Transverse colon (tissue), 4 donors: ENCODE results near the gene CNNM3. TPM values are rescaled to one million over a fixed set of nuclear protein-coding genes. Genes with fewer than 3 reads are reported as not detected.

Source experiments
- DNase-seq: peaks from one replicate; pipeline ENCODE4 v3.0.0-alpha.2; 2019
- H3K27ac ChIP-seq, 4 donors: fragments of 200-600 bp; sonication (generic); 2 replicates each; pipeline ENCODE4 v1.5.1; 2016 to 2018; ENCODE audit warnings: inconsistent platforms in 4 of 4
- H3K27me3 ChIP-seq: fragments of 200-600 bp; sonication (generic); 2 replicates; pipeline ENCODE4 v1.5.1; 2017; ENCODE audit warnings: inconsistent platforms
- H3K36me3 ChIP-seq, 4 donors: fragments of 200-600 bp; sonication (generic); 2 replicates each; pipeline ENCODE4 v1.5.1; 2017 to 2019; ENCODE audit warnings: inconsistent platforms in 4 of 4
- H3K4me1 ChIP-seq, 4 donors: fragments of 200-600 bp; sonication (generic); 2 replicates each; pipeline ENCODE4 v1.5.1; 2017 to 2020; ENCODE audit warnings: inconsistent platforms in 4 of 4
- H3K4me3 ChIP-seq, 4 donors: fragments of 200-600 bp; sonication (generic); 1 replicate in 1 of 4; 2 replicates in 3 of 4; pipeline versions ENCODE4 v1.5.1 to v1.6.1; 2017 to 2019; ENCODE audit warnings: inconsistent platforms in 4 of 4
- H3K9me3 ChIP-seq, 2 donors: fragments of 200-600 bp; sonication (generic); 2 replicates each; pipeline ENCODE4 v1.5.1; 2017 to 2019; ENCODE audit warnings: inconsistent platforms in 2 of 2
- EP300 ChIP-seq: sonication (generic); formaldehyde crosslinking; IDR thresholded peaks from one replicate; pipeline ENCODE4 v1.6.1; 2017; ENCODE audit warnings: antibody characterized with exemption, low read depth
- POLR2A ChIP-seq: fragments of 450-650 bp; IDR thresholded peaks from one replicate; pipeline ENCODE4 v1.6.1; 2016; ENCODE audit warnings: antibody characterized with exemption, mild to moderate bottlenecking, moderate library complexity
- POLR2AphosphoS5 ChIP-seq, 3 donors: sonication (generic); formaldehyde crosslinking; IDR thresholded peaks; one replicate each; pipeline ENCODE4 v1.6.1; 2016; ENCODE audit warnings: antibody characterized with exemption in 3 of 3
- WGBS, 2 donors: methylation state at CpG; one replicate each; pipeline ENCODE4 v1.1.5; 2018; ENCODE audit warnings: low coverage in 1 of 2; 5-methylcytosine and 5-hydroxymethylcytosine counted together
- in situ Hi-C, 4 donors: fragments of 200-750 bp; cut with MboI; loops; one replicate each; pipeline versions ENCODE4 v1.15.0 to v1.15.1; 2017; ENCODE audit warnings: low sequenced_read_pairs in 3 of 4, low pct_ligation_motif_present in 1 of 4, low pct_unique_long_range_greater_than_20kb in 1 of 4
- intact Hi-C: fragments of 100-400 bp; cut with DNase I; formaldehyde crosslinking; loops from one replicate; pipeline ENCODE4 v1.15.1; 2023; ENCODE audit warnings: low total_unique reads
- total RNA-seq, 4 donors: library from RNA; depleted of rRNA; stranded (reverse); fragments of >200 nt; gene quantifications; one replicate each; pipeline ENCODE4 v1.1.0, GENCODE V29; 2016
- TF ChIP-seq, protein P1 (sequence below), 5 experiments: fragments of 200-600 bp in 3 of 5; fragments of 450-650 bp in 2 of 5; sonication (generic) in 3 of 5; IDR thresholded peaks; 1 replicate in 2 of 5; 2 replicates in 3 of 5; pipeline ENCODE4 v1.5.1; 2016 to 2017; ENCODE audit warnings: antibody characterized with exemption in 5 of 5, inconsistent platforms in 3 of 5, mild to moderate bottlenecking in 2 of 5, moderate library complexity in 1 of 5

CNNM3 gene
- total RNA-seq, 4 donors from 2014 or later, result 14.2 to 54.3 (median 22.3) TPM

- intact Hi-C loops, result no loop called here
- WGBS, 2 donors, result 83 to 93% methylated on average over 2 to 14 of the region's 14 CpGs
Observed at GRCh38 chr2:96843538-96844268, 27.6 kb downstream of the CNNM3 start, which contains the start of gene ANKRD23. ANKRD23 (minus strand) TSS chr2:96844021; CDS start chr2:96843992, 29 bp downstream.

GRCh38 chr2:96844405-96844808, 28.3 kb downstream of the CNNM3 start:
- Histone ChIP-seq H3K4me3 (no peak overlapping the region), H3K9me3 (no peaks in the 10 kb centered on the region), H3K36me3 (peaks cover 0 to 11% (median 5%) of the 10 kb centered on the region in 4 donors), H3K4me1 (peaks cover 0 to 5% (median 5%) of the 10 kb centered on the region in 4 donors), H3K27me3 (no peaks in the 10 kb centered on the region), H3K27ac (no peak overlapping the region)
- WGBS, 2 donors, result 91% methylated on average over 17 of the region's 17 CpGs; no CpG with 5 or more reads in 1 of the 2 donors
- intact Hi-C loops (no loop called here), in situ Hi-C loops (loop anchor here in 1 of 4 donors (25.0 kb wide), 1 partner anchor 243 kb away; the partner anchor contains the start of gene FAHD2B)
- no peak for DNase-seq
- TF ChIP-seq, protein P1, sequence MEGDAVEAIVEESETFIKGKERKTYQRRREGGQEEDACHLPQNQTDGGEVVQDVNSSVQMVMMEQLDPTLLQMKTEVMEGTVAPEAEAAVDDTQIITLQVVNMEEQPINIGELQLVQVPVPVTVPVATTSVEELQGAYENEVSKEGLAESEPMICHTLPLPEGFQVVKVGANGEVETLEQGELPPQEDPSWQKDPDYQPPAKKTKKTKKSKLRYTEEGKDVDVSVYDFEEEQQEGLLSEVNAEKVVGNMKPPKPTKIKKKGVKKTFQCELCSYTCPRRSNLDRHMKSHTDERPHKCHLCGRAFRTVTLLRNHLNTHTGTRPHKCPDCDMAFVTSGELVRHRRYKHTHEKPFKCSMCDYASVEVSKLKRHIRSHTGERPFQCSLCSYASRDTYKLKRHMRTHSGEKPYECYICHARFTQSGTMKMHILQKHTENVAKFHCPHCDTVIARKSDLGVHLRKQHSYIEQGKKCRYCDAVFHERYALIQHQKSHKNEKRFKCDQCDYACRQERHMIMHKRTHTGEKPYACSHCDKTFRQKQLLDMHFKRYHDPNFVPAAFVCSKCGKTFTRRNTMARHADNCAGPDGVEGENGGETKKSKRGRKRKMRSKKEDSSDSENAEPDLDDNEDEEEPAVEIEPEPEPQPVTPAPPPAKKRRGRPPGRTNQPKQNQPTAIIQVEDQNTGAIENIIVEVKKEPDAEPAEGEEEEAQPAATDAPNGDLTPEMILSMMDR (IDR thresholded peaks at IDR 0.05), result no peak
- TF ChIP-seq EP300, result no peak
- no peak for TF ChIP-seq POLR2AphosphoS5 (IDR thresholded peaks at IDR 0.05)
- TF ChIP-seq POLR2A, result no peak

More at GRCh38 chr2:96843538-96844268, 27.6 kb downstream of the CNNM3 start, which contains the start of gene ANKRD23:
- peaks cover 0 to 5% (median 2%) of the 10 kb centered on the region in 4 donors for H3K36me3 ChIP-seq
- TF ChIP-seq POLR2AphosphoS5 (IDR thresholded peaks at IDR 0.05) (no peak), EP300 (no peak), POLR2A (no peak)
- TF ChIP-seq, protein P1 (IDR thresholded peaks at IDR 0.05), result no peak
- no peaks in the 10 kb centered on the region for H3K27me3 ChIP-seq
- no peak within 1 kb of the TSS for H3K4me3 ChIP-seq
- H3K4me1 ChIP-seq, result peaks cover 4 to 12% (median 10%) of the 10 kb centered on the region in 4 donors
- no peaks in the 10 kb centered on the region for H3K9me3 ChIP-seq
- in situ Hi-C loops, result loop anchor here in 1 of 4 donors (25.0 kb wide), 1 partner anchor 244 kb away; the partner anchor contains the start of gene FAHD2B
- no peak for DNase-seq
- H3K27ac ChIP-seq, result no peak within 1 kb of the TSS

- no peak overlapping the region for H3K4me3 ChIP-seq
- H3K36me3 ChIP-seq, result peaks cover 0 to 32% (median 13%) of the 10 kb centered on the region in 4 donors
- intact Hi-C loops (no loop called here), in situ Hi-C loops (loop anchor here in 1 of 4 donors (25.0 kb wide), 1 partner anchor 240 kb away; the partner anchor contains the start of gene FAHD2B)
- no peaks in the 10 kb centered on the region for H3K4me1 ChIP-seq
- H3K9me3 ChIP-seq, result no peaks in the 10 kb centered on the region
- no peaks in the 10 kb centered on the region for H3K27me3 ChIP-seq
- H3K27ac ChIP-seq, result no peak overlapping the region
- no peak for DNase-seq
- TF ChIP-seq, protein P1 (IDR thresholded peaks at IDR 0.05), result no peak
- TF ChIP-seq POLR2AphosphoS5 (IDR thresholded peaks at IDR 0.05) (no peak), EP300 (no peak), POLR2A (no peak)
- WGBS, 2 donors, result 93 to 100% methylated on average over 1 to 5 of the region's 5 CpGs
Observed at GRCh38 chr2:96846825-96847224, 30.8 kb downstream of the CNNM3 start.

GRCh38 chr2:96847586-96847985, 31.5 kb downstream of the CNNM3 start:
- no peak overlapping the region for H3K4me3 ChIP-seq
- H3K27ac ChIP-seq, result no peak overlapping the region
- no peak for DNase-seq
- no peaks in the 10 kb centered on the region for H3K27me3 ChIP-seq
- 80 to 92% methylated on average over 6 to 10 of the region's 10 CpGs for WGBS, 2 donors
- intact Hi-C loops, result no loop called here
- in situ Hi-C loops, result loop anchor here in 1 of 4 donors (25.0 kb wide), 1 partner anchor 240 kb away; the partner anchor contains the start of gene FAHD2B
- H3K36me3 ChIP-seq, result peaks cover 0 to 35% (median 14%) of the 10 kb centered on the region in 4 donors
- H3K4me1 ChIP-seq, result no peaks in the 10 kb centered on the region
- TF ChIP-seq EP300 (no peak), POLR2A (no peak), POLR2AphosphoS5 (IDR thresholded peaks at IDR 0.05) (no peak)
- TF ChIP-seq, protein P1 (IDR thresholded peaks at IDR 0.05), result no peak
- no peaks in the 10 kb centered on the region for H3K9me3 ChIP-seq
